ENCODE data around the gene PLAAT3.
"Not testable (repeated sequence)": the region's sequence is repeated elsewhere in the genome, so short reads cannot be mapped to it uniquely, and the experiment has no call there.

DNA sequence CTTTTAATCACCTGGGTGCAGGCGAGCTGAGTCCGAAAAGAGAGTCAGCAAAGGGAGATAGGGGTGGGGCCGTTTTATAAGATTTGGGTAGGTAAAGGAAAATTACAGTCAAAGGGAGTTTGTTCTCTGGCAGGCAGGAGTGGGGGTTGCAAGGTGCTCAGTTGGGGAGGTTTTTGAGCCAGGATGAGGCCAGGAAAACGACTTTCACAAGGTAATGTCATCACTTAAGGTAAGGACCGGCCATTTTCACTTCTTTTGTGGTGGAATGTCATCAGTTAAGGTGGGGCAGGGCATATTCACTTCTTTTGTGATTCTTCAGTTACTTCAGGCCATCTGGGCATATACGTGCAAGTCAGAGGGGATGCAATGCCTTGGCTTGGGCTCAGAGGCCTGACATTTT lies 84.9 kb downstream of the PLAAT3 start:
- not testable (repeated sequence) for TF ChIP-seq EP300 (conservative IDR thresholded peaks at IDR 0.05; ENCODE audit: poor library complexity, severe bottlenecking); EZH2 (IDR thresholded peaks at IDR 0.05; ENCODE audit: borderline replicate concordance, insufficient read depth, low read length, poor library complexity, severe bottlenecking); TAF1 (IDR thresholded peaks at IDR 0.05; ENCODE audit: low read depth); POLR2AphosphoS5 (IDR thresholded peaks at IDR 0.05); SMC3 (conservative IDR thresholded peaks at IDR 0.05; ENCODE audit: poor library complexity); MXI1 (conservative IDR thresholded peaks at IDR 0.05; ENCODE audit: poor library complexity, severe bottlenecking)
- TF ChIP-seq, protein P1, sequence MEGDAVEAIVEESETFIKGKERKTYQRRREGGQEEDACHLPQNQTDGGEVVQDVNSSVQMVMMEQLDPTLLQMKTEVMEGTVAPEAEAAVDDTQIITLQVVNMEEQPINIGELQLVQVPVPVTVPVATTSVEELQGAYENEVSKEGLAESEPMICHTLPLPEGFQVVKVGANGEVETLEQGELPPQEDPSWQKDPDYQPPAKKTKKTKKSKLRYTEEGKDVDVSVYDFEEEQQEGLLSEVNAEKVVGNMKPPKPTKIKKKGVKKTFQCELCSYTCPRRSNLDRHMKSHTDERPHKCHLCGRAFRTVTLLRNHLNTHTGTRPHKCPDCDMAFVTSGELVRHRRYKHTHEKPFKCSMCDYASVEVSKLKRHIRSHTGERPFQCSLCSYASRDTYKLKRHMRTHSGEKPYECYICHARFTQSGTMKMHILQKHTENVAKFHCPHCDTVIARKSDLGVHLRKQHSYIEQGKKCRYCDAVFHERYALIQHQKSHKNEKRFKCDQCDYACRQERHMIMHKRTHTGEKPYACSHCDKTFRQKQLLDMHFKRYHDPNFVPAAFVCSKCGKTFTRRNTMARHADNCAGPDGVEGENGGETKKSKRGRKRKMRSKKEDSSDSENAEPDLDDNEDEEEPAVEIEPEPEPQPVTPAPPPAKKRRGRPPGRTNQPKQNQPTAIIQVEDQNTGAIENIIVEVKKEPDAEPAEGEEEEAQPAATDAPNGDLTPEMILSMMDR (IDR thresholded peaks at IDR 0.05; ENCODE audit: poor library complexity, severe bottlenecking), result not testable (repeated sequence)

Measured in neural cell (in vitro differentiated cells).